ENCODE data around the gene ARPC5.
"Not testable (repeated sequence)": the region's sequence is repeated elsewhere in the genome, so short reads cannot be mapped to it uniquely, and the experiment has no call there.

Gene ARPC5

GRCh38 chr1:183646776-183647175, 11.2 kb upstream of the ARPC5 start:
- DNase-seq (ENCODE audit: low spot score), result no peak

GRCh38 chr1:183645531-183645930, 9.9 kb upstream of the ARPC5 start:
- no peak for DNase-seq (ENCODE audit: low spot score)

GRCh38 chr1:183642166-183642565, 6.6 kb upstream of the ARPC5 start:
- DNase-seq (ENCODE audit: low spot score), result no peak

GRCh38 chr1:183640193-183640592, 4.6 kb upstream of the ARPC5 start:
- no peak for DNase-seq (ENCODE audit: low spot score)

GRCh38 chr1:183638649-183639387, 3.2 kb upstream of the ARPC5 start:
- no peak for DNase-seq (ENCODE audit: low spot score)

- DNase-seq (ENCODE audit: low spot score), result no peak
These were observed 1.2 kb upstream of the ARPC5 start for GRCh38 chr1:183636783-183637182.

GRCh38 chr1:183636334-183636682, 725 bp upstream of the ARPC5 start:
- DNase-seq (ENCODE audit: low spot score), result no peak

GRCh38 chr1:183635099-183635605, 431 bp downstream of the ARPC5 start:
- DNase-seq (ENCODE audit: low spot score), result peak; percentile 17

GRCh38 chr1:183634429-183635065, 1.0 kb downstream of the ARPC5 start:
- DNase-seq (ENCODE audit: low spot score), result no peak

- DNase-seq (ENCODE audit: low spot score), result peak; percentile 68
These were observed 1.8 kb downstream of the ARPC5 start for GRCh38 chr1:183633676-183634343.

GRCh38 chr1:183632964-183633363, 2.6 kb downstream of the ARPC5 start:
- no peak for DNase-seq (ENCODE audit: low spot score)

- DNase-seq (ENCODE audit: low spot score), result no peak
These were observed 3.5 kb downstream of the ARPC5 start for GRCh38 chr1:183632114-183632513.

GRCh38 chr1:183630748-183631147, 4.8 kb downstream of the ARPC5 start:
- DNase-seq (ENCODE audit: low spot score), result no peak

- no peak for DNase-seq (ENCODE audit: low spot score)
These were observed 7.0 kb downstream of the ARPC5 start for GRCh38 chr1:183628537-183628936.

- DNase-seq (ENCODE audit: low spot score), result not testable (repeated sequence)
These were observed 9.3 kb downstream of the ARPC5 start for GRCh38 chr1:183626236-183626635.

GRCh38 chr1:183622884-183623785, 12.4 kb downstream of the ARPC5 start:
- peak; percentile 82 for DNase-seq (ENCODE audit: low spot score)

GRCh38 chr1:183622013-183622412, 13.6 kb downstream of the ARPC5 start:
- DNase-seq (ENCODE audit: low spot score), result no peak

- no peak for DNase-seq (ENCODE audit: low spot score)
These were observed 15.3 kb downstream of the ARPC5 start for GRCh38 chr1:183620311-183620710.

- DNase-seq (ENCODE audit: low spot score), result no peak
These were observed 15.8 kb downstream of the ARPC5 start for GRCh38 chr1:183619781-183620180.

GRCh38 chr1:183618202-183618601, 17.4 kb downstream of the ARPC5 start:
- not testable (repeated sequence) for DNase-seq (ENCODE audit: low spot score)

- not testable (repeated sequence) for DNase-seq (ENCODE audit: low spot score)
These were observed 22.6 kb downstream of the ARPC5 start for GRCh38 chr1:183612975-183613374.

GRCh38 chr1:183612407-183612806, 23.2 kb downstream of the ARPC5 start:
- no peak for DNase-seq (ENCODE audit: low spot score)

All from SW480 (cell line).